Stomach (tissue), 4 donors: ENCODE data around the gene SOS1.

Experiments used
- EP300 ChIP-seq: sonication (generic); formaldehyde crosslinking; IDR thresholded peaks from one replicate; pipeline ENCODE4 v1.6.1; 2017; ENCODE audit warnings: antibody characterized with exemption
- POLR2A ChIP-seq, 4 donors: fragments of 450-650 bp; IDR thresholded peaks; one replicate each; pipeline ENCODE4 v1.6.1; 2016; ENCODE audit warnings: antibody characterized with exemption in 4 of 4, control low read depth in 2 of 4, mild to moderate bottlenecking in 1 of 4, moderate library complexity in 1 of 4
- POLR2AphosphoS5 ChIP-seq, 3 donors: sonication (generic); formaldehyde crosslinking; IDR thresholded peaks; one replicate each; pipeline ENCODE4 v1.6.1; 2016; ENCODE audit warnings: antibody characterized with exemption in 3 of 3
- TF ChIP-seq, protein P1 (sequence below), 7 experiments: fragments of 450-650 bp in 4 of 7; fragments of 200-600 bp in 3 of 7; sonication (generic) in 3 of 7; IDR thresholded peaks; one replicate each; pipeline ENCODE4 v1.5.1; 2016 to 2019; ENCODE audit warnings: antibody characterized with exemption in 7 of 7, control low read depth in 2 of 7, mild to moderate bottlenecking in 1 of 7

DNA sequence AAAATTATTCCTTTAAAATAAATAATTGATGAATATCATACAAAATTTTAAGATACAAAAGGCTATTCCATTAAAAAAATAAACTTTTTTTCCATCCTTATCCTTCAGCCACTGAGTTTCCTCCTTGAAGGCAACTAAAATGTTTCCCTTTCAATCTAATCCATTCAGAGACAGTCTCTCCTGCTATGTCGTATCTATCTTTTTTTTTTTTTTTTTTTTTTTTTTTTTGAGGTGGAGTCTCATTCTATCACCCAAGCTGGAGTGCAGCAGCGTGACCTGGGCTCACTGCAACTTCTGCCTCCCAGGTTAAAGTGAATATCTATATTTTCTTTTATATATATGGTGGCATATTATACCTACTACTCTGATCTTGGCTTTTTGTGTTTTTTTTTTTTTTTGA, 31.7 kb upstream of the SOS1 start:
- TF ChIP-seq, protein P1, sequence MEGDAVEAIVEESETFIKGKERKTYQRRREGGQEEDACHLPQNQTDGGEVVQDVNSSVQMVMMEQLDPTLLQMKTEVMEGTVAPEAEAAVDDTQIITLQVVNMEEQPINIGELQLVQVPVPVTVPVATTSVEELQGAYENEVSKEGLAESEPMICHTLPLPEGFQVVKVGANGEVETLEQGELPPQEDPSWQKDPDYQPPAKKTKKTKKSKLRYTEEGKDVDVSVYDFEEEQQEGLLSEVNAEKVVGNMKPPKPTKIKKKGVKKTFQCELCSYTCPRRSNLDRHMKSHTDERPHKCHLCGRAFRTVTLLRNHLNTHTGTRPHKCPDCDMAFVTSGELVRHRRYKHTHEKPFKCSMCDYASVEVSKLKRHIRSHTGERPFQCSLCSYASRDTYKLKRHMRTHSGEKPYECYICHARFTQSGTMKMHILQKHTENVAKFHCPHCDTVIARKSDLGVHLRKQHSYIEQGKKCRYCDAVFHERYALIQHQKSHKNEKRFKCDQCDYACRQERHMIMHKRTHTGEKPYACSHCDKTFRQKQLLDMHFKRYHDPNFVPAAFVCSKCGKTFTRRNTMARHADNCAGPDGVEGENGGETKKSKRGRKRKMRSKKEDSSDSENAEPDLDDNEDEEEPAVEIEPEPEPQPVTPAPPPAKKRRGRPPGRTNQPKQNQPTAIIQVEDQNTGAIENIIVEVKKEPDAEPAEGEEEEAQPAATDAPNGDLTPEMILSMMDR (IDR thresholded peaks at IDR 0.05) = no peak
- TF ChIP-seq POLR2AphosphoS5 (IDR thresholded peaks at IDR 0.05) = no peak
- TF ChIP-seq POLR2A (IDR thresholded peaks at IDR 0.05) = no peak
- no peak for TF ChIP-seq EP300
